Keratinocyte (primary cell): ENCODE data around the gene SEC63. TPM values are rescaled to one million over a fixed set of nuclear protein-coding genes. Genes with fewer than 3 reads are reported as not detected.
"Not testable (repeated sequence)": the region's sequence is repeated elsewhere in the genome, so short reads cannot be mapped to it uniquely, and the experiment has no call there.

ENCODE experiments used
- DNase-seq: peaks from one replicate; pipeline ENCODE4 v3.0.0-alpha.2; 2011; ENCODE audit warnings: low read depth, missing footprints, low spot score
- FAIRE-seq: peaks from 2 replicates; lab custom pipeline; 2011; peaks lifted over from hg19 to GRCh38; lab: Jason Lieb, UNC
- H2AFZ ChIP-seq: 2 replicates; pipeline ENCODE4 v1.6.0; 2012; ENCODE audit warnings: low read length, control low read depth, inconsistent platforms; ENCODE audit not compliant: control insufficient read depth
- H3K27ac ChIP-seq: 2 replicates; pipeline ENCODE4 v1.5.1; 2011; ENCODE audit warnings: low read length; ENCODE audit not compliant: control insufficient read depth, insufficient read depth
- H3K27me3 ChIP-seq: 3 replicates; pipeline ENCODE4 v1.6.0; 2011; ENCODE audit warnings: low read length; ENCODE audit not compliant: control insufficient read depth, insufficient read depth; ENCODE audit errors: extremely low read depth
- H3K36me3 ChIP-seq, 2 experiments: 2 replicates in 1 of 2; 3 replicates in 1 of 2; pipeline ENCODE4 v1.5.1; 2011; ENCODE audit warnings: low read length in 2 of 2, mild to moderate bottlenecking in 1 of 2; ENCODE audit not compliant: control insufficient read depth in 2 of 2, insufficient read depth in 2 of 2; ENCODE audit errors: extremely low read depth in 1 of 2
- H3K4me1 ChIP-seq: 3 replicates; pipeline ENCODE4 v1.5.1; 2011; ENCODE audit warnings: low read length; ENCODE audit not compliant: control insufficient read depth, insufficient read depth; ENCODE audit errors: extremely low read depth
- H3K4me2 ChIP-seq: 3 replicates; pipeline ENCODE4 v1.6.0; 2011; ENCODE audit warnings: low read depth, low read length; ENCODE audit not compliant: control insufficient read depth, insufficient read depth; ENCODE audit errors: extremely low read depth
- H3K4me3 ChIP-seq, 3 experiments: fragments of 200-600 bp in 1 of 3; sonication (generic) in 1 of 3; 2 replicates in 2 of 3; 3 replicates in 1 of 3; pipeline ENCODE4 v1.5.1; 2011 to 2016; ENCODE audit warnings: low read length in 3 of 3, mild to moderate bottlenecking in 3 of 3, control low read depth in 2 of 3, inconsistent platforms in 1 of 3, low read depth in 1 of 3, mixed read lengths in 1 of 3, mixed run types in 1 of 3, moderate library complexity in 1 of 3; ENCODE audit not compliant: control insufficient read depth in 2 of 3, insufficient read depth in 2 of 3; ENCODE audit errors: extremely low read depth in 1 of 3
- H3K79me2 ChIP-seq: 2 replicates; pipeline ENCODE4 v1.6.0; 2012; ENCODE audit warnings: low read length; ENCODE audit not compliant: control insufficient read depth, insufficient read depth
- H3K9ac ChIP-seq: 3 replicates; pipeline ENCODE4 v1.6.0; 2011; ENCODE audit warnings: low read length; ENCODE audit not compliant: control insufficient read depth, insufficient read depth; ENCODE audit errors: extremely low read depth
- H3K9me1 ChIP-seq: 3 replicates; pipeline ENCODE4 v1.6.0; 2011; ENCODE audit warnings: low read length; ENCODE audit not compliant: control insufficient read depth, insufficient read depth; ENCODE audit errors: extremely low read depth
- H3K9me3 ChIP-seq: 2 replicates; pipeline ENCODE4 v1.5.1; 2012; ENCODE audit warnings: low read depth, low read length; ENCODE audit not compliant: control insufficient read depth
- H4K20me1 ChIP-seq: 3 replicates; pipeline ENCODE4 v1.6.0; 2011; ENCODE audit warnings: low read length; ENCODE audit not compliant: control insufficient read depth, insufficient read depth; ENCODE audit errors: extremely low read depth
- CTCF ChIP-seq, 3 experiments: IDR thresholded peaks in 1 of 3; conservative IDR thresholded peaks in 1 of 3; optimal IDR thresholded peaks in 1 of 3; 2 replicates in 2 of 3; 3 replicates in 1 of 3; pipeline versions ENCODE3 to v1.5.1; 2011; ENCODE audit warnings: low read length in 3 of 3, mild to moderate bottlenecking in 3 of 3, moderate library complexity in 2 of 3, control low read depth in 1 of 3, inconsistent platforms in 1 of 3; ENCODE audit not compliant: insufficient read depth in 2 of 3; ENCODE audit errors: extremely low read depth in 1 of 3
- EZH2 ChIP-seq: IDR thresholded peaks from one replicate; pipeline ENCODE4 v1.6.1; 2012; ENCODE audit warnings: inconsistent platforms, mild to moderate bottlenecking, low read length, moderate library complexity
- dilution Hi-C: fragments of 300-500 bp; cut with MboI; formaldehyde crosslinking; loops from one replicate; pipeline ENCODE4 v1.7.0; 2020; ENCODE audit warnings: low sequenced_read_pairs; ENCODE audit not compliant: extremely low pct_ligation_motif_present
- polyA plus RNA-seq, 5 experiments: library from polyadenylated mRNA; depleted of rRNA in 3 of 5; stranded (reverse) in 3 of 5; stranded (forward) in 1 of 5; unstranded in 1 of 5; fragments of >200 nt; gene quantifications; 1 replicate in 1 of 5; 2 replicates in 3 of 5; 3 replicates in 1 of 5; pipeline versions ENCODE4 v1.2.1 to v1.2.3, GENCODE V29; 2011 to 2012; ENCODE audit warnings: missing spikeins in 2 of 5, low read depth in 1 of 5, low replicate concordance in 1 of 5

The SEC63 gene
- polyA plus RNA-seq, 1 donor (not counting 4 experiments of a cell fraction or from before 2014, with no cell fraction given): 91.4 TPM

- H3K9me3 ChIP-seq: no peaks in the 10 kb centered on the region
- no peaks in the 10 kb centered on the region for H3K9me1 ChIP-seq
- H3K27me3 ChIP-seq: no peaks in the 10 kb centered on the region
- FAIRE-seq: no peak
- no peak overlapping the region for H2AFZ ChIP-seq
- dilution Hi-C loops: no loop called here
- H3K9ac ChIP-seq: no peak overlapping the region
- H3K4me1 ChIP-seq: no peaks in the 10 kb centered on the region
- no peak overlapping the region for H3K27ac ChIP-seq
- TF ChIP-seq CTCF (optimal IDR thresholded peaks at IDR 0.05 in 1 of 3, IDR thresholded peaks at IDR 0.05 in 1 of 3, conservative IDR thresholded peaks at IDR 0.05 in 1 of 3; ENCODE audit: extremely low read depth in 1 of 3, insufficient read depth in 2 of 3, low read length in 3 of 3) (no peak), EZH2 (no peak)
- H3K36me3 ChIP-seq: peaks cover 8 to 13% of the 10 kb centered on the region in 2 experiments
- DNase-seq: no peak
- no peak overlapping the region for H3K4me3 ChIP-seq
- no peak overlapping the region for H3K4me2 ChIP-seq
- H3K79me2 ChIP-seq: peaks cover 11% of the 10 kb centered on the region
- no peaks in the 10 kb centered on the region for H4K20me1 ChIP-seq
These were observed 40.3 kb downstream of the SEC63 start for GRCh38 chr6:107917451-107918375.

- H3K9me3 ChIP-seq, H4K20me1 ChIP-seq, H3K4me2 ChIP-seq, H3K4me3 ChIP-seq, FAIRE-seq, dilution Hi-C loops, H3K4me1 ChIP-seq, H3K9ac ChIP-seq, H3K27ac ChIP-seq, H2AFZ ChIP-seq, H3K27me3 ChIP-seq, DNase-seq, H3K9me1 ChIP-seq: not testable (repeated sequence)
- peaks cover 8 to 13% of the 10 kb centered on the region in 2 experiments for H3K36me3 ChIP-seq
- H3K79me2 ChIP-seq: peaks cover 11% of the 10 kb centered on the region
These were observed 41.0 kb downstream of the SEC63 start for GRCh38 chr6:107916961-107917360.
